HG03159 (cell line): ENCODE measurements around the gene GUCA1A.
"Not testable (repeated sequence)": the region's sequence is repeated elsewhere in the genome, so short reads cannot be mapped to it uniquely, and the experiment has no call there.

Source experiments
- ATAC-seq: cut with Tn5 transposase; IDR thresholded peaks from one replicate; pipeline ENCODE4 v1.9.1; 2021; ENCODE audit warnings: mild to moderate bottlenecking, moderate library complexity; ENCODE audit not compliant: unreplicated experiment

GUCA1A gene

GRCh38 chr6:42142118-42142835 lies 30.9 kb upstream of the GUCA1A start, which contains the start of gene C6orf132:
C6orf132 (minus strand) TSS chr6:42142620; CDS start chr6:42142444, 176 bp downstream.
- ATAC-seq = no peak

GRCh38 chr6:42147138-42147562 lies 26.0 kb upstream of the GUCA1A start:
- no peak for ATAC-seq

- ATAC-seq = no peak
Measured at GRCh38 chr6:42148058-42148457, 25.1 kb upstream of the GUCA1A start.

- ATAC-seq = no peak
Measured at GRCh38 chr6:42150254-42150653, 22.9 kb upstream of the GUCA1A start.

GRCh38 chr6:42152024-42152423 lies 21.1 kb upstream of the GUCA1A start:
- no peak for ATAC-seq

- not testable (repeated sequence) for ATAC-seq
Measured at GRCh38 chr6:42152528-42153213, 20.5 kb upstream of the GUCA1A start.

GRCh38 chr6:42153921-42154320 lies 19.2 kb upstream of the GUCA1A start:
- ATAC-seq = no peak

GRCh38 chr6:42154461-42155209 lies 18.5 kb upstream of the GUCA1A start:
- no peak for ATAC-seq

- no peak for ATAC-seq
Measured at GRCh38 chr6:42155293-42155692, 17.9 kb upstream of the GUCA1A start.

GRCh38 chr6:42156638-42157037 lies 16.5 kb upstream of the GUCA1A start:
- no peak for ATAC-seq

GRCh38 chr6:42158011-42158410 lies 15.2 kb upstream of the GUCA1A start:
- ATAC-seq = no peak

GRCh38 chr6:42158631-42159030 lies 14.5 kb upstream of the GUCA1A start:
- no peak for ATAC-seq

GRCh38 chr6:42159431-42160024 lies 13.6 kb upstream of the GUCA1A start:
- ATAC-seq = no peak

- ATAC-seq = no peak
Measured at GRCh38 chr6:42162384-42162783, 10.8 kb upstream of the GUCA1A start.

GRCh38 chr6:42162812-42163211 lies 10.4 kb upstream of the GUCA1A start:
- no peak for ATAC-seq

- no peak for ATAC-seq
Measured at GRCh38 chr6:42163981-42164380, 9.2 kb upstream of the GUCA1A start.

- ATAC-seq = no peak
Measured at GRCh38 chr6:42165016-42165415, 8.1 kb upstream of the GUCA1A start.

- ATAC-seq = no peak
Measured at GRCh38 chr6:42166444-42167141, 6.6 kb upstream of the GUCA1A start.

GRCh38 chr6:42168650-42169049 lies 4.5 kb upstream of the GUCA1A start:
- no peak for ATAC-seq

GRCh38 chr6:42169780-42170179 lies 3.4 kb upstream of the GUCA1A start:
- ATAC-seq = not testable (repeated sequence)
